GM13977 (cell line): ENCODE measurements around the gene COBLL1.
"Not testable (repeated sequence)": the region's sequence is repeated elsewhere in the genome, so short reads cannot be mapped to it uniquely, and the experiment has no call there.

Experiments
- DNase-seq: peaks from one replicate; pipeline ENCODE4 v3.0.0; 2012; ENCODE audit warnings: low spot score
- CTCF ChIP-seq: IDR thresholded peaks from 2 replicates; pipeline ENCODE4 v1.5.1; 2012; ENCODE audit warnings: mild to moderate bottlenecking, control low read depth; ENCODE audit not compliant: insufficient read depth; ENCODE audit errors: extremely low read depth, missing control alignments
- in situ Hi-C: fragments of 300-500 bp; cut with MboI; formaldehyde crosslinking; loops from one replicate; pipeline ENCODE4 v1.12.0; 2022; ENCODE audit warnings: low sequenced_read_pairs, low pct_unique_long_range_greater_than_20kb, mixed read lengths, inconsistent platforms; ENCODE audit not compliant: unreplicated experiment

Gene COBLL1

GRCh38 chr2:164871404-164871803 lies 29.8 kb upstream of the COBLL1 start:
- DNase-seq: no peak
- in situ Hi-C loops: no loop called here
- TF ChIP-seq CTCF: no peak

GRCh38 chr2:164869420-164869772 lies 27.8 kb upstream of the COBLL1 start:
- in situ Hi-C loops: no loop called here
- no peak for DNase-seq
- TF ChIP-seq CTCF: no peak

- TF ChIP-seq CTCF: no peak
- DNase-seq: no peak
- in situ Hi-C loops: no loop called here
Observed at GRCh38 chr2:164868563-164869419, 27.2 kb upstream of the COBLL1 start.

GRCh38 chr2:164867779-164868397 lies 26.3 kb upstream of the COBLL1 start:
- TF ChIP-seq CTCF: no peak
- no peak for DNase-seq
- in situ Hi-C loops: no loop called here

GRCh38 chr2:164866381-164866780 lies 24.8 kb upstream of the COBLL1 start:
- in situ Hi-C loops, DNase-seq: not testable (repeated sequence)

- in situ Hi-C loops: no loop called here
- TF ChIP-seq CTCF: no peak
- no peak for DNase-seq
Observed at GRCh38 chr2:164860694-164861042, 19.0 kb upstream of the COBLL1 start.

- in situ Hi-C loops, DNase-seq: not testable (repeated sequence)
Observed at GRCh38 chr2:164859906-164860693, 18.5 kb upstream of the COBLL1 start.
